NCI-H1048 (cell line): ENCODE measurements around the gene ENPP3.

ENCODE experiments used
- DNase-seq: peaks from one replicate; lab custom pipeline; 2025; lab: John Stamatoyannopoulos, UW

ENPP3 gene

DNA sequence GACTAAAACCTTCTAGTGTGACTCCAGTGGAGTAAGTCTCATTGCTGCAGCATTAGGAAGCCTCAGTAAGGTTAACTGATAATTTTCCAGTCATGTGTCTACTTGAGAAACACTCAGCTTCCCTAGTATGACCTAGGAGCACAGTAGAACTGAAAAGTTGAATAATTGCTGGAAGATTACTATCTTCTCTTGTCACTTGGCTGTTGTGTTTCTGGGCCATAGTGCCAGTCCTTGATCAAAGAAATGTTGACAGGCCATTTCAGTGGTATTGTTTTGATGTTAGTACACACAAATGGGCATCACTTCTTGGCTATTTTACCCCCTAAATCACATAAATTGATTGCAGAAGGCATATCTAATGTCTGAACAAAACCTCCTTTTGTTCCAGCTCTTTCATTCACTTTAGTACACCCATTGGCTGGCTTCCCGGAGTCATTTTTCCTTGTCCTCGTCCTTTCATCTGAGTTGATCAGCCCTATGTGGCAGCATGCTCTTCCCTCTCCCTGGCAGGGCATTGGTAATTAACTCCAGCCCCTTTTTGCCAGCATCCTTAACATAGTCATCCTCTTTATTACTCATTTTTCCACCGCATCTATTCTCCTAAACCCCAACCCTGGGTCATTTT lies 6.0 kb downstream of the ENPP3 start:
- DNase-seq, result no peak

DNA sequence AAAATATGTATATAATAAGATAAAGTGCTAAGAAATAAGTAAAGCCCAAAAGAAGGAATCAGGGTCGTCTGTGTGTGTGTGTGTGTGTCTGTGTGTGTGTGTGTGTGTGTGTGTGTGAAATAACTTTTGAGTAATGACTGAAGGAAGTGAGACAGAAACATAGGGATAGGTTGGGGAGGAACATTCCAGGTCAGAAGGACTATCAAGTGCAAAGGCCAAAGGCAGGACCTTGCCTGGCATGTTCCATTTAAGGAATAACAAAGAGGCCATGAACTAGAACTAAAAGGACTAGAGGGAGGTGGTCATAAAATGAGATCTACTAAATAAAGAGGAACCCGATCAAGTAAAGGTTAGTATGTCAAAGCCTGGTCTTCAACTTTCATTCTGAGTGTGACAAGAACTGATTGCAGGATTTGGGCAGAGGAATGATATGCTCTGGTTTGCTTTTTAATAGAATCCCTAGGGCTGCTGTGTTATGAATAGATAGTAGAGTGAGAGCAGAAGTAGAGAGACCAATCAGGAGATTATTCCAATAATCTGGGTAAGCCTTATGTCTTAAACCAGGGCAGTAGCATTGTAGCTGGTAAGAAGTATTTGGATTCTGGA lies 6.9 kb downstream of the ENPP3 start:
- DNase-seq, result no peak

DNA sequence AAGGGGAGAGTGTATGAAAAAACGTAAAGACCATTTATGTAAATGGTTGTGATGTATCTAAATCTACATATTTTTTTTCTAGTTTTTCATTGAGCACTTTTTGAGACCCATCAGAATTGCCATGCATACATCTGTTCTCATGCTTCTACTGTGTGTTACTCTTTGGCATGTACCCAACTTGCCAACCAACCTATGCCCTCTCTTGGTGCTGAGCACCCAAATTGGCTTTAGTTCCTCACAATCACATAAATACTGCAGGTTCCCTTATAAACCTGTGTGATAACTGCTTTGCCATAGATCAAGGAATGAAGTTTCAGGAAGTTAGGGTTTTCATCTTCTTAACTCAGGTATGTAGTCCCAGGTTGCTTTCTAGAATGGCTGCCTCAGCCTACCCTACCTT lies 7.8 kb downstream of the ENPP3 start:
- DNase-seq, result no peak

DNA sequence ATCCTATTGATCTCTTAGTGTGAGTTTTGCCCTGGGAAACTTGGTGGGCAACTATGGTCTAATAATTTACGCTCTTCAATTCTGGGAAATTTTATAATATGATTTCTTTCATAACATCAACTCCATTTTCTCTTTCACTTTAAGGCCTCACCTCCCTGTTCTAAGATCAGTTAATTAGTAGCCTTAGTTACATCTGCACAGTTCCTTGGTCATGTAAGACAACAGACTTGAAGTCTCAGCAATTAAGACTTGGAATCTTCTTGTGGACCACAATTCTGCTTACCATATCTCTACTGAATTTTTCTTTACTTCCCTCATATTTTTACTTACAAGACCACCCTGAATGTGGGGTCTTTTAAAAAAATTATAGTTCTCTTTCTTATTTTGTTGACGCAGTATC lies 8.7 kb downstream of the ENPP3 start:
- no peak for DNase-seq

DNA sequence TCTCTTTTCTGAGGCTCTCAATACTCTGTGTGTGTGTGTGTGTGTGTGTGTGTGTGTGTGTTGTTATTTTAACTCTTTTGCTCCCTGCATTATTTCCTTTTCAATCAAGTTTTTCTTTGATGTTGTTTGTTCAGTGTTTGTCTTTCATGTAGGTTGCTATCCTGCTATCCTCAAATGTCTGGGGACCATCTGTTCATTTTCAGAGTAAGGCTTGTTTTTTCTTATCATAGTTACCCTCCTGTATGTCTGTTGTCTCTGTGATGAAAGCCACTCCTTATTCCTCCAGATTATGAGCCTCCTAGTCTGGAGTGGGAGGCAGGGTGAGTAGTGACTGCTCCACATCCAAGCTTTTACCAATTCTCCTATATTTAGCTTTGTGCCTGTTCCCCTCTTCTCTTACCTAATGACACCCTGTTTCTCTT lies 9.2 kb downstream of the ENPP3 start:
- DNase-seq, result no peak

DNA sequence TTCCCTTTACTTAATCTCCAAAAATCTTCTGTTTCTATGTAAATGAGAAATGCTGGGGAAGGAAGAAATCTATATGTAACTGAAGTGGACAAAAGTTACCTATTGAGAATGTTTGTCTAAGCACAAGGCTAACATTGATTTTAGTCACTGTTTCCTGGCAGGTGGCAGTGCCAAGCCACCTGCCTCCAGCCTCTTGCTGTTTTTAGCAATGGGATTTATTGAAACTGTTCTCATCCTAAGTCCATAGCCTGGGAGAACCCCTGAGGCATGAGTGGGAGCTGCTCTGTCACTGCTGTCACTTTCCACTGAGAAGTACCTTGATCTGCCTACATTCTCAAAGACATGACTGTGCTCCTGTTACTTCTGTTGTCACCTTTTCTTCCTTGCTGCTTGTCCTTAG lies 14.7 kb downstream of the ENPP3 start:
- DNase-seq, result no peak

DNA sequence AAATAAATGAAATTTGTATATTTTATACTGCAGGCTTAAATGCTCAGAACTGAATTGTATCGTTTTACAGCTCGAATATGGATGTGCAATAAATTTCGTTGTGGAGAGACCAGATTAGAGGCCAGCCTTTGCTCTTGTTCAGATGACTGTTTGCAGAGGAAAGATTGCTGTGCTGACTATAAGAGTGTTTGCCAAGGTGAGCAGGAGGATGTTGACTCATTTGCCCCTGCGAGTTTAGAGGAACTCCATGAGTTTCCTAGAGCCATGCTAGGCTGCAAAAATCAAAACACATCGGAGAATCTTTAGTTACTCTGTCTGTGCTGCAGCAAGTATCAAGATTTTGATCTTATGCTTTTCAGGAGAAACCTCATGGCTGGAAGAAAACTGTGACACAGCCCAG lies 15.4 kb downstream of the ENPP3 start:
- DNase-seq, result no peak

DNA sequence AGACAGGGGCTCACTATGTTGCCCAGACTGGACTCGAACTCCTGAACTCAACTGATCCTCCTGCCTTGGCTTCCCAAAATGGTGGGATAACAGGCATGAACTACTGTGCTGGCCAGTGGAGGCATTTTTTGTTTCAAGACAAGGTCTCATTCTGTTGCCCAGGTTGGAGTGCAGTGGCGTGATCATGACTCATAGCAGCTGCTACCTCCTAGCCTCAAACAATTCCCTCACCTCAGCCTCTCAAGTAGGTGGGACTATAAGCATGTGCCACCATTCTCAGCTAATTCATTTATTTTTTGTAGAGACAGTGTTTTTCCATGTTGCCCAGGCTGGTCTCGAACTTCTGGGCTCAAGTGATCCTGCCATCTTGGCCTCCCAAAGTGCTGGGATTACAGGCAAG lies 17.2 kb downstream of the ENPP3 start:
- DNase-seq, result no peak

DNA sequence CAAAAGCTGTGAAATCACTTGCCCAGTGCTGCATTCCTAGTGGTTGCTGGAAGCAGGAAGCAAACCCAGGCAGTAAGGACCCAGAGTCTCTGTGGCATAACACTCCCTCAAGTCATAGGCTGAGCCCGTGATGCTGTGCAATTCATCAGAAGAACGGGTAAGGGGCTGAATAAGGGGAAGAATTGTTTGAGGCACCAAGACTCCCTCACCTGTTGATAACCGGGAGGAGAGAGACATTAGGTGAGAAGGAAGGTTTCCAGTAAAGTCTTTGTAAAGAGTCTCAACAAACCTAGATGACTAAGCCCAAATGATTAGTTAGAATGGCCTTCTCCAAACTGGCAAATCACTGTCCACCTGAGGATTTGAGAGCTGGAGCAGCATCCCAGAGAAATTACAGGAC lies 18.3 kb downstream of the ENPP3 start:
- no peak for DNase-seq

DNA sequence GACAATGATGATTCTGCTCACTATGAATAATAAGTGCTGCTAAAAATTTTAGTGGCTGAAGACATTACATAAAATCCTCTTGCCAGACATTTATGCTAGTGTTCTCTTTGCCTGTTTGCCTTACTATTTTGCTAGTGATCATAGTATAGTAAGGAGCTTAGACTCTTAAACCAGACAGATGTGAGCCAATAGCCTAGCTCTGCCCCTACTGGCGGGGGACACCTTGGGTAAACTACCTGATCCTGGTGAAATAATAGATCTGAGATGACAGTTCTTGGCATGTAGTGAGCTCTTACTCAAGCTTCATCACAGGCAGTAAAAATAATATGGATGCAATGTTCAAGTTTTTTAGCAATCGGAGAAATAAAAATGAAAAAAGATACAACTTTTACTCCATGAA lies 18.8 kb downstream of the ENPP3 start:
- no peak for DNase-seq

DNA sequence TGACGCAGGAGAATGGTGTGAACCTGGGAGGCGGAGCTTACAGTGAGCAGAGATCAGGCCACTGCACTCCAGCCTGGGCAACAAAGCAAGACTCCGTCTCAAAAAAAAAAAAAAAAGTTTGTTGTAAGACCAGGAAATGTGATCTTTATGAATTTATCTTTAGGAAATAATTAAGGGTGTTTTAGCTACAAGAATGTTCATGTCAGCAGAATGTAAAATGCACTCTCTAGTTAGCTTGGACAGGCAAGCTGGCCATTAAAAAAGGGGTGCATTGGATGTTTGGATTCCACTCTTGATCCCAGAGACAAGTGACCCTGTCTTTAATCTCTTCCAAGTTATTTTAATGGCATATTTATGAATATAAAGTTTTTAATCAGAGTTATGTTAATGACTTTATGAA lies 19.6 kb downstream of the ENPP3 start:
- DNase-seq, result no peak

DNA sequence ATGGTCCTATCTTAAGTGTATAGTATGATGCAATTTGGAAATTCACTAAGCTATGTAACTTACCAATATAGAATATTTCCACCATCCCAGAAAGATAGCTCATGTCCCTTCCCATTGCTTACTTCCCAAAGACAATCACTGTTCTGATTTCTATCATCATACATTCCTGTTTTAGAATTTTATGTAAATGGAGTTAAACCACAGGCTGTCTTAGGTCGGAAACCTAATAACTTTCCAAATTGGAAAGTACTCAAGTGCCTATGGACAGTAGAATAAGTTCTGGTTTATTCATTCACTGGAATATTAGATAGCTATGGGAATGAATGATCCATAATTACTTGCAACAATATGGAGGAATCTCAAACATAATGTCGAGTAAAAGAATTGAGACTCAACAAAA lies 20.1 kb downstream of the ENPP3 start:
- DNase-seq, result no peak

DNA sequence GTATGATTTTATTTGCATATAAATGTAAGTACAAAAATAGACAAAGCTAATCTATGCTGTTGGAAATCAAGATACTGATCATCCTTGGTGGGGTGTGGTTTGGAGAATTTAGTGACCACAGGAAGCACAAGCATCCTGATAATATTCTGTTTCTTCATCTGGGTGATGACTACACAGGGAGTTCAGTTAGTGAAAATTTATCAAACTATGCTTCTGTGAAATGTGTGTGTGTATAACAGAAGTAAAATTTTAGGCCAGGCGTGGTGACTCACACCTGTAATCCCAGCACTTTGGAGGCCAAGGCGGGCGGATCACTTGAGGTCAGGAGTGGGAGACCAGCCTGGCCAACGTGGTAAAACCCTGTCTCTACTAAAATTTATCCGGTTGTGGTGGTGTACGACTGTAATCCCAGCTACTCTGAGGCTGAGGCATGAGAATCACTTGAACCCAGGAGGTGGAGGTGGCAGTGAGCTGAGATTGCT lies 20.6 kb downstream of the ENPP3 start:
- no peak for DNase-seq

DNA sequence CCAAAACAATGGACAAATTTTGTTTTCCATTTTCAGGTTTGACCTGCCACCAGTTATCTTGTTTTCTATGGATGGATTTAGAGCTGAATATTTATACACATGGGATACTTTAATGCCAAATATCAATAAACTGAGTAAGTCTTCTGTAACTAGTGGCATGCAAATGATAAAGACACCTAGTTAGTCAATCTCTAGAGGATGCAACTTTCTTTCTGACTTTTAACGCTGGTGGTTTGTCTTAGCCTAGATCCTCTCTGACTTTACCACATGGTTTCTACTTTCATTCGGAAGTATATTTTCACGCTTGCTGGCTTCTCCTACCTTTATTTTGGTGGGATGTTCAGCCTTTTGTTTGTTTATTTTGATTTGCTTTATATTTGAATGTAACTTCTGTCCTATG lies 21.2 kb downstream of the ENPP3 start:
- DNase-seq, result no peak

DNA sequence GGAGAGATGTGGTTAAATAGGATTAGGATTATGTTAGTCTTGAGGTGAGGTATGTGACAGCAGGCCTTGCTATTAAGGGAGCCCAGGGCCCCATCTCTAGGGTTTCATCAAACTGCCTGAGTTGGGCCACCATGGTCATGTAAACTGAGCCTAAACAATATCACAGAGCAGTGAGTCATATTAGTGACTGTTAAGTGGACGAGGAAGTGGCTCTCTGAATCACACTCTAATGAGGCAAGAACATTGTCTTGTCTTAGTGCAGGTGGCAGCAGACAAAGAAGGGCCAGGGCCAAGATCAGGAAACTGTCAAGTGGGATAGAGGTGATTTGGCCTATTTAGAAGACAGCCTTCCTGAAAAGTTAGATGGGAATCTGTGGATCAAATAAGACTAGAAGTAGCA lies 23.1 kb downstream of the ENPP3 start:
- DNase-seq, result no peak

DNA sequence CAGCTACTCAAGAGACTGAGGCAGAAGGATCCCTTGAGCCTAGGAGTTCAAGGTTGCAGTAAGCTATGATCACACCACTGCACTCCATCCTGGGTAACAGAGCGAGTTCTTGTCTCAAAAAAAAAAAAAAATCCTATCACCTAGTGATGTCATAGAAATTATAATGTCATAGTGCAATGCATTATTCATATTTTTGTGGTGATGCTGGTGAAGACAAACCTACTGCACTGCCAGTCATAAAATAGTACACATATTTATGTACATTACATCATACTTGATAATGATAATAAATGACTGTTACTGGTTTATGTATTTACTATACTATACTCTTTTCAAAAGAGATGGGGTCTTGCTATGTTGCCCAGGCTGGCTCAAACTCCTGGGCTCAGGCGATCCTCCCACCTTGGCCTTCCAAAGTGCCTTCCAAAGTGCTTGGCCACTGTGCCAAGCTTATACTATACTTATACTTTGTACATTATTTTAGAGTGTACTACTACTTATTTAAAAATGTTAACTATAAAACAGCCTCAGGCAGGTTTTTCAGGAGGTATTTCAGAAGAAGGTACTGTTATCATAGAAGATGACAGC lies 26.6 kb downstream of the ENPP3 start:
- no peak for DNase-seq

DNA sequence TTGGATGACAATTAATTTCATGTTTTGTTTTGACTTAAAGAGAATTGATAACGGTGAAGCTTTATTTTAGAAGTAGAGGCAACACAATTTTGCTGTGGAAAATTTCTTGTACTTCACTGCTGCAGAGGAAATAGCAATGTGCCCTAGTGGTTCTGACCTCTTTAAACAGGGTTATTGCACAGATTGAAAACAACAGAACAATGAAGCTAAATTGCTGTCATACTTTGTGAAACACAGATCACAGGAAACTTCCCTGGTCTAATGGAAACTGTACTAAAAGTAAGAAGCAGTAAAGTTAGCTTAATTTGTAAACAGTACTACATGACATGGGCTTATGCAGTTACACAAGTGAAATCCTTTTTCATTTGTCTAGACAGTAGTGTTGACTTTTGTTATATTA lies 32.8 kb downstream of the ENPP3 start:
- DNase-seq, result no peak

DNA sequence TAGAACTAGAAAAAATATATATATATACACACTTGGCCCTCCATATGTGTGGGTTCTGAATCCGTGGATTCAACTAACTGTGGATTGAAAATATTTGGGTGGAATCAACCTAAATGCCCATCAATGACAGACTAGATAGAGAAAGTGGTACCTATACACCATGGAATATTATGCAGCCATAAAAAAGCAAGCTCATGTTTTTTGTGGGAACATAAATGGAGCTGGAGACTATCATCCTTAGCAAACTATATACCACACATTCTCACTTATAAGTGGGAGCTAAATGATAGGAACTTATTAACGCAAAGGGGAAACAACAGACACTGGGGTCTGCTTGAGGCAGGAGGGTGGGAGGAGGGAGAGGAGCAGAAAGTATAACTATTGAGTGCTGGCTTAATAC lies 36.1 kb downstream of the ENPP3 start:
- no peak for DNase-seq

DNA sequence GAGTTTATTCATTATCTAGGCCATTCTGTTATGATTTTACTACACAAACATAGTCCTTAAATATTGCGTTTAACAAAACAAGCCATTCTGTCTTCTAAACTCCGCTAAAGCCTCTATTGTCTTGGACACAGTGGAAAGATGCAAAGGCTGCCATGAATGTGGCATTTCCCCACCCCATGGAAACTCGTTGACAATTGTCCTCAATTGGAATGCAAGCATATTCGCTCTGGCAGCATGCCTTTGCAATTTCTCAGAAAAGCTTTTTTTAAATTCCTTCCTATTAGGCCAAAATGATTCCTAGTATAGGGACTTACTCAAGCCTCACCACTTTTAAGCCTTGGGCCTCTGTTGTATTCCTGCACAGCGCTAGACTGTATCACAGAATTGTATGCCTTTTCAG lies 41.3 kb downstream of the ENPP3 start:
- no peak for DNase-seq

DNA sequence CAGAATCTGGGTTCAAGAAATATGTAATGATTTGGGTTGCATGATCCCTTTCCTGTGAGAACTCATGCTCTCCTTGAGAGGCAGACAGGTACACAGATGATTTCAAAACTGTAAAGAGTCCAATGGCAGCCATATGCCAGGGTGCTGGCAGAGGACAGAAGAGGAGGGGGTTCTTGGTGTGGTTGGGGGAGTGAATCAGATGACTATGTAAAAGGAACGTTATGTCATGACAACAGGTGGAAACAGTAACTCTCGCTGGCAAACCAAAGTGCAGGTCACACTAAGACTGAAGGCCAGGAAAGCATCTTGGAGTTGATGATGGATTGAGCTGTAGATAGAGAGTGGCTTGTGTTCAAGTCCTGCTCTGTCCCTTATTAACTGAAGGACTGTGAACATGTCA lies 43.8 kb downstream of the ENPP3 start:
- no peak for DNase-seq

DNA sequence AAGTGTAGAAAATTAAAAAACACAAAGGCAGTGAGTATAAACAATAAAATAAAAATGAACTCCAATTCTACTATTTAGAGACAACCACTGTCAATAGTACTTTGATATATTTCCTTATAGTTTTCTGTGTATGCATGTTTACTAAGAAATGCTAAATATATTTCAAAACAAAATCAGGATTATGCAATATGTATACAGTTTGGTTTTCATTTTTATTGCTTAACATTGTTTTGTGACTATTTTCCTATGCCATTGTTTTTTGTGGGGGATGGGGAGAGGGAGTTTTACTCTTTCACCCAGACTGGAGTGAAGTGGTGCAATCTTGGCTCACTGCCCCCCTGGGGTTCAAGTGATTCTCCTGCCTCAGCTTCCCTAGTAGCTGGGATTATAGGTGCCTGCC lies 44.5 kb downstream of the ENPP3 start:
- DNase-seq, result no peak

DNA sequence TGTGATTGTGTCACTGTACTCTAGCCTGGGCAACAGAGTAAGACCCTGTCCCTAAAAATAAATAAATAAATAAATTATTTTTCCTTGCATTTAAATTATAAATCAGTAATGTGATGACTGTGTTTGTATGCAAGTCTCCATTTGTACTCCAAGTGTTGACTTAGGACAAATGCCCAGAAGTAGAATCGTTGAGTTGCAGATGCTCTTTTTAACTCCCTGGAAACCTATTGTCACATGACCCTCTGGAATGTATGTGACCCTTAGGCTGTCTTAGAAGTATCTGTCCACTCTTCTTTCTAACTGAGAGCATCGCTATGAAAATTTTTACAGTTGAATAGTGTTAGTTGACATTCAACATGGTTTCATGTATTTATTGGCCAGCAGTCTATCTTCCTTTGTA lies 45.3 kb downstream of the ENPP3 start:
- no peak for DNase-seq

DNA sequence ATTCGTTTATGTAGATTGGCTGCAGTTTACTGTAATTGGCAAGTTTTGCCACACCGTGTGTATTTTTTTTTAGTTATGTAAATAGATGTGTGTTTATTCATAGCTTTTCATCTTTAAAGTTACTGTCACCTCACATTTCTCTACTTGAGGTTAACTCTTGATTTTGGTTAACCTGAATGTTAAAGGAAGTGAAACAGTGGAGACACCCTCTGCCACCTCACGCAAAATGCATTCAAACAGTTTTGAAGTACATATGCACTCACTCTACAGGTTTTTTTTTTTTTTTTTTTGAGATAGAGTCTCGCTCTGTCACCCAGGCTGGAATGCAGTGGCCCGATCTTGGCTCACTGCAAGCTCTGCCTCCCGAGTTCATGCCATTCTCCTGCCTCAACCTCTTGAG lies 46.4 kb downstream of the ENPP3 start:
- no peak for DNase-seq

DNA sequence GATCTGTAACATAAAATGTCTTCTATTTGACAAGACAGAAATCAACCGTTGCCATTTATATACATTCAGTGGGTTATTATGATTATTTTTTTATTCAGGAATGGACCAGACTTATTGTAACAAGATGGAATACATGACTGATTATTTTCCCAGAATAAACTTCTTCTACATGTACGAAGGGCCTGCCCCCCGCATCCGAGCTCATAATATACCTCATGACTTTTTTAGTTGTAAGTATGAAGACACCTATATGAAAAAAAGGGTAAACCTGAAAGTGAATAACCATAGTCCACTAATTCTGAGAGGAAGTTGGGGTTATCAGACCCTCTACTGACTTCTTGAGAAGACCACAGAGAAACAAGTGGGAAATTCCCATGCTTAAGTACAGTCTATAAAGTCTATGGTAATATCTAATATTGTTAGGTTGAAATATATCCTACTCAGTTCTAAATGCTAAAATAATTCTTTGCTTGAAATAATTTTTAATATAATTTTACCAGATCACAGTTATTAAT lies 48.2 kb downstream of the ENPP3 start:
- no peak for DNase-seq
